ENCODE data around the gene EFCAB6.

DNA sequence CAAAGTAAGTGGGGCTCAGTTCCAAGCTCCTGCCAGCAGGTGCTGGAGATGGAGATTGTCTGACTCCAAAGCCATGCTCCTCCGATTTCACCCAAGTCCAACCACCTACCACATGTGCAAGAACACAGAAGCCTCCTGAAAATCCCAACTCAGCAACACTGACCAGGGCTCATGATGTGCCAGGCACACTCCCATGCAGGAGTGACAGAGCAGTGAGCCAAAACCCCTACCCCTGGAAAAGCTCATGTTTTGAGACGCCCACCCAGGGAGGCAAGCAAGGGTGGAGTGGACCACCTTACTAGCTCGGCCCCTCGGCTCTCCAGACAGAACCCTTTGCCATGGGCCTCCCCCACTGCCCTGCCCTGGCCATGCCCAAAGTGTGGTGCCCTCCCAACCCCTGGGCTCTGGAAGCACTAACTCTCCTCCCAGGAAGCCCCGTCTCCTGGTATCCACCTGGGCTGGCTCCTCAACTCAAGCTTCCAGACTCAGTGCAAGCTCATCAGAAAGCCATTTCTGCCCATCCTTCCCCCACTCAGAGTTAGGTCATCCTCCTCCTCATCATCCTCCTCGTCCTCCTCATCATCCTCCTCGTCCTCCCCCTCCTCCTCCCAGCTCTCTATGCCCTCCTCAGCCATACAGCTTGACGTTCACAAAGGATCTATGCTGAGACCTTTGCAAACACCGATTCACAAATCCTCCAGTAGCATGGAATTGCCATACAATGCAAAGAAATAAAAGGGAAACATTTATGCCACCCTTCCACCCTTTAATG is 245.4 kb downstream of the EFCAB6 start:
- TF ChIP-seq POLR2AphosphoS5 (IDR thresholded peaks at IDR 0.05) (no peak), POLR2A (IDR thresholded peaks at IDR 0.05) (no peak), EP300 (IDR thresholded peaks at IDR 0.05) (no peak)
- TF ChIP-seq, protein P1, sequence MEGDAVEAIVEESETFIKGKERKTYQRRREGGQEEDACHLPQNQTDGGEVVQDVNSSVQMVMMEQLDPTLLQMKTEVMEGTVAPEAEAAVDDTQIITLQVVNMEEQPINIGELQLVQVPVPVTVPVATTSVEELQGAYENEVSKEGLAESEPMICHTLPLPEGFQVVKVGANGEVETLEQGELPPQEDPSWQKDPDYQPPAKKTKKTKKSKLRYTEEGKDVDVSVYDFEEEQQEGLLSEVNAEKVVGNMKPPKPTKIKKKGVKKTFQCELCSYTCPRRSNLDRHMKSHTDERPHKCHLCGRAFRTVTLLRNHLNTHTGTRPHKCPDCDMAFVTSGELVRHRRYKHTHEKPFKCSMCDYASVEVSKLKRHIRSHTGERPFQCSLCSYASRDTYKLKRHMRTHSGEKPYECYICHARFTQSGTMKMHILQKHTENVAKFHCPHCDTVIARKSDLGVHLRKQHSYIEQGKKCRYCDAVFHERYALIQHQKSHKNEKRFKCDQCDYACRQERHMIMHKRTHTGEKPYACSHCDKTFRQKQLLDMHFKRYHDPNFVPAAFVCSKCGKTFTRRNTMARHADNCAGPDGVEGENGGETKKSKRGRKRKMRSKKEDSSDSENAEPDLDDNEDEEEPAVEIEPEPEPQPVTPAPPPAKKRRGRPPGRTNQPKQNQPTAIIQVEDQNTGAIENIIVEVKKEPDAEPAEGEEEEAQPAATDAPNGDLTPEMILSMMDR (IDR thresholded peaks at IDR 0.05) = no peak
